B cell (primary cell): ENCODE results near the gene NPVF. TPM values are rescaled to one million over a fixed set of nuclear protein-coding genes. Genes with fewer than 3 reads are reported as not detected.
A peak's percentile ranks its signal among the peaks of the same experiment; 100 is the strongest.

ENCODE experiments used
- ATAC-seq: fragments of 200-7000 bp; cut with Tn5 transposase; one replicate; pipeline ENCODE4 v1.10.0; 2021; ENCODE audit warnings: low read depth, mild to moderate bottlenecking, moderate number of reproducible peaks, moderate library complexity
- CTCF ChIA-PET: fragments of 350-600 bp; sonication (Branson Sonifier 250); formaldehyde crosslinking; loops from one replicate; lab custom pipeline; 2021; ENCODE audit warnings: antibody characterized with exemption, inconsistent platforms; lab: Charles Lee
- POLR2A ChIA-PET: fragments of 350-600 bp; sonication (Branson Sonifier 250); formaldehyde crosslinking; loops from one replicate; lab custom pipeline; 2021; ENCODE audit warnings: antibody characterized with exemption; lab: Charles Lee
- DNase-seq: peaks from one replicate; pipeline ENCODE4 v3.0.0; 2013
- H2AFZ ChIP-seq: 2 replicates; pipeline ENCODE4 v1.6.1; 2012; ENCODE audit warnings: mild to moderate bottlenecking, low read depth, low read length; ENCODE audit not compliant: insufficient read depth, poor library complexity, severe bottlenecking
- H3K27ac ChIP-seq, 2 donors: 1 replicate in 1 of 2; 2 replicates in 1 of 2; pipeline ENCODE4 v1.5.1; 2012 to 2013; ENCODE audit warnings: low read length in 2 of 2, mild to moderate bottlenecking in 2 of 2, moderate library complexity in 1 of 2
- H3K27me3 ChIP-seq, 4 experiments: fragments of 200-600 bp in 1 of 4; sonication (generic) in 1 of 4; replicated peaks in 1 of 4; 1 replicate in 2 of 4; 2 replicates in 2 of 4; pipeline versions ENCODE4 v1.6.1 to v1.7.0; 2013 to 2016; ENCODE audit warnings: low read length in 3 of 4, mild to moderate bottlenecking in 2 of 4, mixed read lengths in 1 of 4, moderate library complexity in 1 of 4; ENCODE audit not compliant: insufficient read depth in 4 of 4, control insufficient read depth in 3 of 4; ENCODE audit errors: control extremely low read depth in 1 of 4
- H3K36me3 ChIP-seq, 2 experiments: replicated peaks in 1 of 2; 1 replicate in 1 of 2; 2 replicates in 1 of 2; pipeline versions ENCODE4 v1.6.1 to v1.7.1; 2013; ENCODE audit warnings: low read length in 1 of 2; ENCODE audit not compliant: insufficient read depth in 2 of 2, control insufficient read depth in 1 of 2; ENCODE audit errors: control extremely low read depth in 1 of 2, extremely low read depth in 1 of 2
- H3K4me1 ChIP-seq, 2 donors: fragments of 200-600 bp in 1 of 2; sonication (generic) in 1 of 2; 1 replicate in 1 of 2; 2 replicates in 1 of 2; pipeline versions ENCODE4 v1.5.1 to v1.6.1; 2013 to 2017; ENCODE audit warnings: low read length in 2 of 2; ENCODE audit not compliant: control insufficient read depth in 2 of 2, insufficient read depth in 2 of 2
- H3K4me2 ChIP-seq: replicated peaks from 2 replicates; pipeline ENCODE3; 2012; ENCODE audit warnings: mild to moderate bottlenecking, low read depth, low read length; ENCODE audit not compliant: poor library complexity, severe bottlenecking
- H3K4me3 ChIP-seq, 5 experiments: fragments of 200-600 bp in 1 of 5; sonication (generic) in 1 of 5; 1 replicate in 3 of 5; 2 replicates in 2 of 5; pipeline versions ENCODE4 v1.5.1 to v1.7.0; 2011 to 2016; ENCODE audit warnings: low read length in 4 of 5, mild to moderate bottlenecking in 4 of 5, low read depth in 2 of 5, control low read depth in 1 of 5, moderate library complexity in 1 of 5; ENCODE audit not compliant: insufficient read depth in 1 of 5; ENCODE audit errors: control extremely low read depth in 1 of 5, extremely low read depth in 1 of 5
- H3K79me2 ChIP-seq: fragments of 200-600 bp; sonication (generic); one replicate; pipeline ENCODE4 v1.6.0; 2016; ENCODE audit warnings: low read length; ENCODE audit not compliant: control insufficient read depth, insufficient read depth
- H3K9ac ChIP-seq: fragments of 200-600 bp; sonication (generic); 2 replicates; pipeline ENCODE4 v1.6.1; 2017; ENCODE audit warnings: mild to moderate bottlenecking, low read length, moderate library complexity
- H3K9me3 ChIP-seq, 3 donors: one replicate each; pipeline versions ENCODE4 v1.6.1 to v1.7.1; 2013; ENCODE audit warnings: low read length in 2 of 3; ENCODE audit not compliant: control insufficient read depth in 2 of 3, insufficient read depth in 1 of 3; ENCODE audit errors: control extremely low read depth in 1 of 3
- H4K20me1 ChIP-seq: 2 replicates; pipeline ENCODE4 v1.6.0; 2012; ENCODE audit warnings: mild to moderate bottlenecking, low read length; ENCODE audit not compliant: insufficient read depth, control insufficient read depth, poor library complexity, severe bottlenecking
- H3K27ac Mint-ChIP-seq: one replicate; pipeline ENCODE4 v1.8.0; 2021; ENCODE audit warnings: mixed read lengths
- H3K27me3 Mint-ChIP-seq: one replicate; pipeline ENCODE4 v1.8.0; 2021; ENCODE audit warnings: mixed read lengths
- H3K4me1 Mint-ChIP-seq: one replicate; pipeline ENCODE4 v1.8.0; 2021; ENCODE audit warnings: mixed read lengths
- H3K4me3 Mint-ChIP-seq: one replicate; pipeline ENCODE4 v1.8.0; 2021; ENCODE audit warnings: mixed read lengths
- H3K9me3 Mint-ChIP-seq: one replicate; pipeline ENCODE4 v1.8.0; 2022; ENCODE audit warnings: mixed read lengths; ENCODE audit not compliant: insufficient read depth
- CTCF ChIP-seq: fragments of 200-600 bp; IDR thresholded peaks from one replicate; pipeline ENCODE4 v1.8.0; 2022; ENCODE audit warnings: antibody characterized with exemption, mild to moderate bottlenecking
- EZH2 ChIP-seq: IDR thresholded peaks from 2 replicates; pipeline ENCODE4 v1.6.1; 2012; ENCODE audit warnings: borderline replicate concordance, low read depth, mild to moderate bottlenecking, moderate library complexity, low read length; ENCODE audit not compliant: insufficient read depth, poor library complexity, severe bottlenecking
- WGBS: methylation state at CpG from one replicate; pipeline ENCODE4 v1.1.5; 2013; ENCODE audit warnings: missing lambda C conversion rate; ENCODE audit not compliant: insufficient coverage; 5-methylcytosine and 5-hydroxymethylcytosine counted together
- intact Hi-C: fragments of 100-400 bp; cut with micrococcal nuclease; formaldehyde crosslinking; loops from one replicate; pipeline ENCODE4 v1.10.0; 2022
- polyA plus RNA-seq: library from polyadenylated mRNA; depleted of rRNA; stranded (reverse); fragments of >200 nt; gene quantifications from 2 replicates; pipeline ENCODE4 v1.2.3, GENCODE V29; 2012
- total RNA-seq, 2 donors: library from RNA; stranded (reverse); fragments of 120-200 nt in 1 of 2; gene quantifications; 1 replicate in 1 of 2; 2 replicates in 1 of 2; pipeline versions ENCODE4 v1.2.3 to v1.2.4, GENCODE V29; 2013 to 2022

Gene NPVF
- total and polyA plus RNA-seq, 2 donors (not counting 1 experiment from before 2014, with no cell fraction given), result not detected

GRCh38 chr7:25259487-25260243 is 31.4 kb upstream of the NPVF start:
- TF ChIP-seq EZH2 (no peak), CTCF (peak; percentile 76)
- Mint-ChIP-seq H3K27ac (no peak overlapping the region), H3K4me1 (peaks cover 10% of the 10 kb centered on the region), H3K4me3 (no peak overlapping the region), H3K27me3 (peaks cover 57% of the 10 kb centered on the region), H3K9me3 (no peaks in the 10 kb centered on the region)
- Histone ChIP-seq H3K4me3 (no peak overlapping the region), H3K36me3 (no peaks in the 10 kb centered on the region), H2AFZ (peak overlapping the region; percentile 20), H3K9ac (no peak overlapping the region), H4K20me1 (no peaks in the 10 kb centered on the region), H3K79me2 (no peaks in the 10 kb centered on the region), H3K9me3 (peaks cover 0 to 4% (median 0%) of the 10 kb centered on the region in 3 donors), H3K4me2 (no peak overlapping the region), H3K4me1 (peaks cover 7 to 13% of the 10 kb centered on the region in 2 donors), H3K27ac (no peak overlapping the region), H3K27me3 (peaks cover 0 to 25% (median 21%) of the 10 kb centered on the region in 4 experiments)
- ChIA-PET POLR2A (no interaction called here), CTCF (interaction anchor here (0.6 to 4.9 kb wide), 16 partner anchors 14 to 930 kb away, joined by 3 to 153 read pairs (median 3); no protein-coding TSS in a partner anchor)
- DNase-seq (peak; percentile 73), ATAC-seq (peak; percentile 63)
- intact Hi-C loops, result loop anchor here (1.0 kb wide), 2 partner anchors 130 to 307 kb away; no protein-coding TSS in a partner anchor
- 18% methylated on average over 7 of the region's 13 CpGs for WGBS

GRCh38 chr7:25256333-25256819 is 28.1 kb upstream of the NPVF start:
- CTCF ChIA-PET, result interaction anchor here (0.6 to 2.7 kb wide), 7 partner anchors 10 to 637 kb away, joined by 3 to 12 read pairs (median 3); no protein-coding TSS in a partner anchor
- no peak overlapping the region for H3K4me3 Mint-ChIP-seq
- WGBS, result 94% methylated on average over 3 of the region's 6 CpGs
- H3K27ac Mint-ChIP-seq, result no peak overlapping the region
- Histone ChIP-seq H3K4me2 (no peak overlapping the region), H3K27me3 (peaks cover 0 to 13% (median 3%) of the 10 kb centered on the region in 4 experiments), H3K27ac (no peak overlapping the region), H2AFZ (no peak overlapping the region), H3K36me3 (no peaks in the 10 kb centered on the region), H3K4me3 (no peak overlapping the region), H4K20me1 (no peaks in the 10 kb centered on the region), H3K9me3 (no peaks in the 10 kb centered on the region), H3K4me1 (peaks cover 7 to 13% of the 10 kb centered on the region in 2 donors), H3K9ac (no peak overlapping the region), H3K79me2 (no peaks in the 10 kb centered on the region)
- intact Hi-C loops, result no loop called here
- ATAC-seq (no peak), DNase-seq (no peak)
- POLR2A ChIA-PET, result no interaction called here
- H3K27me3 Mint-ChIP-seq, result peaks cover 38% of the 10 kb centered on the region
- TF ChIP-seq CTCF (no peak), EZH2 (no peak)
- peaks cover 6% of the 10 kb centered on the region for H3K4me1 Mint-ChIP-seq
- H3K9me3 Mint-ChIP-seq, result no peaks in the 10 kb centered on the region
